ENCODE results near the gene SRSF6. TPM values are rescaled to one million over a fixed set of nuclear protein-coding genes. Genes with fewer than 3 reads are reported as not detected.
A peak's percentile ranks its signal among the peaks of the same experiment; 100 is the strongest.

The SRSF6 gene
- 34.5 and 37.1 TPM in 2 replicates for total RNA-seq

DNA sequence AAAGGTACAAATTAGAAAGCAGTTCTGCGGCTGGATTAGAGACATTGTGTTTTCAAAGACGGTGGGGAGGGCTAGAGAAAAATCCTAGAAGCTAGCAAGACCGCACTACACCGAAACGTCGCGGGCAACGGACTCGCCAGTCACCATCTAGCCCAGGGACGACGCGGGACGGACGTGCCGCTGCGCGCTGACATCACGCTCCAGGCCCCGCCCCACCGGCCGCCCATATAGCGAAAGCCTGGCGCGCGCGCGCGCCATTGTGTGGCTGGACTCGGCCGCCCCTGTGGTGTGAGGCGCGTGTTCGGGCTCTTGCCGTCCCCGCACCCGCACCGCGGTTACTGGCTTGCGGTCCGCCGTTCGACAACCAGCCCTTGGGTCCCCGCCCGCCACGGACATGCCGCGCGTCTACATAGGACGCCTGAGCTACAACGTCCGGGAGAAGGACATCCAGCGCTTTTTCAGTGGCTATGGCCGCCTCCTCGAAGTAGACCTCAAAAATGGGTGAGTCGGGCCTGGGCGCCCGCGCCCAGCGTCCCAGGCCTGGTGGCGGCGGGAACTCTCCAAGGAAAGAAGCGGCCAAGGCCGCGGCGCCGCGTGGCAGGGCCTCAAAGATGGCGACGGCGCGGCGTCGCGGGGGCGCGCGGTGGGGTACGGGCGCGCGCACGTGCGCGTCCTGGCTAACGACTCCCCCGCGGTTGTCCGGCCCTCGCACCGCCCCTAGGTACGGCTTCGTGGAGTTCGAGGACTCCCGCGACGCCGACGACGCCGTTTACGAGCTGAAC is at the start of gene SRSF6:
SRSF6 (plus strand) TSS at position 257 of the 782 bp plus-strand sequence; CDS start at position 395, 138 bp downstream.
- H3K27me3 ChIP-seq (ENCODE audit: control insufficient read depth, insufficient read depth, low read length), result no peaks in the 10 kb centered on the region
- H3K4me3 ChIP-seq (ENCODE audit: low read depth, low read length), result peak within 1 kb of the TSS; percentile 97
- H3K36me3 ChIP-seq (ENCODE audit: control insufficient read depth, insufficient read depth, low read length), result peaks cover 13% of the 10 kb centered on the region
- peak; percentile 67 for DNase-seq (ENCODE audit: low read depth)
- TF ChIP-seq, protein P1, sequence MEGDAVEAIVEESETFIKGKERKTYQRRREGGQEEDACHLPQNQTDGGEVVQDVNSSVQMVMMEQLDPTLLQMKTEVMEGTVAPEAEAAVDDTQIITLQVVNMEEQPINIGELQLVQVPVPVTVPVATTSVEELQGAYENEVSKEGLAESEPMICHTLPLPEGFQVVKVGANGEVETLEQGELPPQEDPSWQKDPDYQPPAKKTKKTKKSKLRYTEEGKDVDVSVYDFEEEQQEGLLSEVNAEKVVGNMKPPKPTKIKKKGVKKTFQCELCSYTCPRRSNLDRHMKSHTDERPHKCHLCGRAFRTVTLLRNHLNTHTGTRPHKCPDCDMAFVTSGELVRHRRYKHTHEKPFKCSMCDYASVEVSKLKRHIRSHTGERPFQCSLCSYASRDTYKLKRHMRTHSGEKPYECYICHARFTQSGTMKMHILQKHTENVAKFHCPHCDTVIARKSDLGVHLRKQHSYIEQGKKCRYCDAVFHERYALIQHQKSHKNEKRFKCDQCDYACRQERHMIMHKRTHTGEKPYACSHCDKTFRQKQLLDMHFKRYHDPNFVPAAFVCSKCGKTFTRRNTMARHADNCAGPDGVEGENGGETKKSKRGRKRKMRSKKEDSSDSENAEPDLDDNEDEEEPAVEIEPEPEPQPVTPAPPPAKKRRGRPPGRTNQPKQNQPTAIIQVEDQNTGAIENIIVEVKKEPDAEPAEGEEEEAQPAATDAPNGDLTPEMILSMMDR (IDR thresholded peaks at IDR 0.05; ENCODE audit: insufficient read depth, low read length, severe bottlenecking), result no peak
- no peak for FAIRE-seq

DNA sequence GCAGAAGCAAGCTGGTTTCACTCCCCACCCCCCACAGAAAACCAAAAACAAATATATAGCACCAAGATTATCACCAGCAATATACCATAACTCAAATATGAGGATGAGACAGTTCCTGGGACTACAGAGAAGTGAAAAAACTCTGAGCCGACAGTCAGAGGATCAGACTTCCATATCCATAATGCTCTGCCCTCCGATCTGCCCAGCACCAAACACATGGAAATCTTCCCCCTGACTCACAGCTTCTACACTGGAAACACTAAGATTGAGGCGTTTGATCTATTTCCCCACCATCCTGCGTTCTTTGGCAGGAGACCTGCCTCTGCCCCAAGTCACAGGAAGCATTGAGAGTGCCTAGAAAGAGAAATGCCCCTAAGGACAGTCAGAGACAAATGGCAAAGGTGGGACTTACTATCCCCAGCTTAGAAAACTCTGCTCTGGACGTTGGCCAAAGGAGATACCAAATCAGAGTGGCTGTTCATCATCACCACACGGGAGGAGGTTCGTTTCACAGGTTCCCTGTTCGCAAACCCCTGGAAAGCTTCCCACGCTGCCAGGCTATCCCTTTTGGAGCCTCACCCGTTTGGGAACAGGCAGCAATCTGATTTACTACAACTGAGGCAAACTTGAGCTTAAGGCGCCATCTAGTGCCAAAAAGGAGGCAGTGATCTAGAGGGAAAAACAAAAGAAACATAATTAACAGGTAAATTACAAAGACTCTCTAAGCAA is 48.7 kb upstream of the SRSF6 start:
- no peak overlapping the region for H3K4me3 ChIP-seq (ENCODE audit: low read depth, low read length)
- FAIRE-seq, result no peak
- TF ChIP-seq, protein P1 (IDR thresholded peaks at IDR 0.05; ENCODE audit: insufficient read depth, low read length, severe bottlenecking), result peak; percentile 64
- no peaks in the 10 kb centered on the region for H3K36me3 ChIP-seq (ENCODE audit: control insufficient read depth, insufficient read depth, low read length)
- H3K27me3 ChIP-seq (ENCODE audit: control insufficient read depth, insufficient read depth, low read length), result no peaks in the 10 kb centered on the region
- DNase-seq (ENCODE audit: low read depth), result peak; percentile 36

DNA sequence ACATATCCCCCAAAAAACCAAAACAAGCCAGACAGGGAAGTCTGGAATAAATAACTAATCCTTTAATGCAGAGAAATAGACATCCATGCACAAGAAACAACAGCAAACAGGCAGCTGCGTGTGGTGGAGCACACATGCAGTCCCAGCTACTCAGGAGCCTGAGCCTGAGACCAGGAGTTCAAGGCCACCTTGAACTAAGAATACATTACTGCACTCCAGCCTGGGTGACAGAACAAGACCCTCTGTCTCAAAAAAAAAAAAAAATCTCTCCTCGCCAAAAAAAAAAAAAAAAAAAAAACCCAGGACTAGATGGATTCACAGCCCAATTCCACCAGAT is 48.2 kb upstream of the SRSF6 start:
- TF ChIP-seq, protein P1 (IDR thresholded peaks at IDR 0.05; ENCODE audit: insufficient read depth, low read length, severe bottlenecking), result no peak
- Histone ChIP-seq H3K36me3 (ENCODE audit: control insufficient read depth, insufficient read depth, low read length) (no peaks in the 10 kb centered on the region), H3K4me3 (ENCODE audit: low read depth, low read length) (no peak overlapping the region), H3K27me3 (ENCODE audit: control insufficient read depth, insufficient read depth, low read length) (no peaks in the 10 kb centered on the region)
- no peak for DNase-seq (ENCODE audit: low read depth)
- FAIRE-seq, result no peak

DNA sequence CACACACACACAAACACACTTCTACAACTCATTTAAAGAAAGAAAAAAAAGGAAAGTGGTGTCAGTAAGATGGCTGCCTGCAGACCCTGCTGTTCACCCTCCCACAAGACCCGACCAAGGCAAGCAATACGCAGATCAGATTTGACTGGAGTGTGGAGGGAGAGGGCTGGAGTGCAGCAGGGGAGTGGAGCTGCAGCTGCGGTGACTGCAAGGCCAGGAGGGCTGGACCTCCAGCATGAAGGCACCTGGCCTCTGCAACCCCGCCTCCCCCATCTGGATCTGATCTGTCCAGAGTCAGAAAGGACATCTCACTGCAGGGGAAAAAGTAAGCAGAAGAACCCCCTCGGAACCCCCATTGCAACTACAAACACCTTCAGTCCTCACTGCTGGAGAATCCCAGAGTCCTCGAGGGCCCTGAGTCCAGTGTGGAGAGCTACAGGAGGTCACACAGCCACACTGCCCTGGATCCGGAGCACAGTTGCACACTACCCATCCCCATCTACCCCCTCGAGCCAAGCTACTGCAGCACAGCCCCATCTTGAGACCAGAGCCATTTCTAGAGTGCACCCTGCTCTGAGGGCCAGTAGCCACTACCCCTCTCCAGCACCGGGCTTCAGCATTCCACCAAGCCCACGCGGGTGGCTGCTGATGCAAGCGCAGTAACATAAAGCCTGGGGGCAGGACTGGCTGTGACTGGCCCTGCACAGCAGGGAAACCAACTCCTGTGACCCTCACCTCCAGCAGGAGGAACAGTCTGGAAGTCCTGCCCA is 41.9 kb upstream of the SRSF6 start:
- no peak for DNase-seq (ENCODE audit: low read depth)
- TF ChIP-seq, protein P1 (IDR thresholded peaks at IDR 0.05; ENCODE audit: insufficient read depth, low read length, severe bottlenecking), result no peak
- no peaks in the 10 kb centered on the region for H3K36me3 ChIP-seq (ENCODE audit: control insufficient read depth, insufficient read depth, low read length)
- no peak for FAIRE-seq
- no peaks in the 10 kb centered on the region for H3K27me3 ChIP-seq (ENCODE audit: control insufficient read depth, insufficient read depth, low read length)
- H3K4me3 ChIP-seq (ENCODE audit: low read depth, low read length), result no peak overlapping the region

DNA sequence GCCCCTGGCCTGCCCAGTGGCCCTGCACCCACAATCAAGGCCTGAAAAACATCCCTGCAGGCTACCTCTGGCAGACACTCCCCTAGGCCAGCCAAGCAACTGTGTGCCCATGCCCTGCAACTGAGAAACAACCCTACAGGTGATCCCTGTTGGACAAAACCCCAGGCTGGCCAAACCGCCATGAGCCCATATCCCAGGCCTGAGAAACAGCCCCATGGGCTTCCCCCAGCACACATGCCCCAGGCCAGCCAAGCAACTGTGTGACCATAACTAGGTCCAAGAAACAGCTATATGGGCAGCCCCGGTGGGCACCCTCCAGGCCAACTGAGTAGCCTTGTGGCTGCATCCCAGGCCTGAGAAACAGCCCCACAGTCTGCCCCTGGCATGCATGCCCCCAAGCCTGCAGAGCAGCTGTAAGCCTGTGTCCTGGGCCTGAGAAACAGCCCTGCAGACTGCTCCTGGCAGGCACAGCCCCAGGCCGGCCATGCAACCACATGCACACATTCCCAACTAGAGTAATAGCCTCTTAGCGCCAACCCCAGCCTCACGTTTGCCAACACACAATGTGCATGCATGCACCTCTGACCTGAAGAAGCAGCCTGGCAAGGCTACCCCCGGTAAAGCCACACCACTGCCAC is 41.0 kb upstream of the SRSF6 start:
- FAIRE-seq (no peak), DNase-seq (ENCODE audit: low read depth) (no peak)
- no peaks in the 10 kb centered on the region for H3K27me3 ChIP-seq (ENCODE audit: control insufficient read depth, insufficient read depth, low read length)
- no peak overlapping the region for H3K4me3 ChIP-seq (ENCODE audit: low read depth, low read length)
- TF ChIP-seq, protein P1 (IDR thresholded peaks at IDR 0.05; ENCODE audit: insufficient read depth, low read length, severe bottlenecking), result no peak
- no peaks in the 10 kb centered on the region for H3K36me3 ChIP-seq (ENCODE audit: control insufficient read depth, insufficient read depth, low read length)
